SIG-M5 treated with dmso at 0.1 percent for 504 hours (cell line): ENCODE measurements around the gene MISFA.
"Not testable (repeated sequence)": the region's sequence is repeated elsewhere in the genome, so short reads cannot be mapped to it uniquely, and the experiment has no call there.

ENCODE experiments used
- DNase-seq: peaks from one replicate; lab custom pipeline; 2025; ENCODE audit not compliant: unreplicated experiment; lab: John Stamatoyannopoulos, UW

Gene MISFA

DNA sequence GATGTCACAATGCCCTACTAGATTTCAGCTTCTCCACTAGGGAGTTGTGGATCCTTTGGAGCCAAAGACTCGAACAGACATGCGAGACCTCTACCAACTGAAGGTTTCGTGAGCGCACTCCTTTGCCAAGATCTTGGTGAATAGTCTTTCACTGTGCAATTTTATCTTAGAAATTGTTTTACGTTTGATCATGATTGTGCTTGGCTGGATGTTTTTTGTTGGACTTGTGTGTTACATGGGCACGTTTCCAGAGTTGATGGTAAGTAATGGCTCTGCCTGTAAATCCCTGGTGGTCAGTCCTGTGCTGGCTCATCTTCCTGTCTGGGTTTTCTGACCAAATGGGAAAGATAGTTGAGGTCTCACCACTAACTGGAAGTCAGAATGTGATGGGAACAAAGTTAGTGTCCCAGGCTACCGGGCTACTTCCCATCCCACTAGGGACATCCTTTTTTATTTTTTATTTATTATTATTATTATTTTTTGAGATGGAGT, at the start of gene MISFA:
Gene MISFA (plus strand): TSS at position 51 of the 492 bp plus-strand sequence. CDS start 140 bp downstream, at position 191.
- no peak for DNase-seq

DNA sequence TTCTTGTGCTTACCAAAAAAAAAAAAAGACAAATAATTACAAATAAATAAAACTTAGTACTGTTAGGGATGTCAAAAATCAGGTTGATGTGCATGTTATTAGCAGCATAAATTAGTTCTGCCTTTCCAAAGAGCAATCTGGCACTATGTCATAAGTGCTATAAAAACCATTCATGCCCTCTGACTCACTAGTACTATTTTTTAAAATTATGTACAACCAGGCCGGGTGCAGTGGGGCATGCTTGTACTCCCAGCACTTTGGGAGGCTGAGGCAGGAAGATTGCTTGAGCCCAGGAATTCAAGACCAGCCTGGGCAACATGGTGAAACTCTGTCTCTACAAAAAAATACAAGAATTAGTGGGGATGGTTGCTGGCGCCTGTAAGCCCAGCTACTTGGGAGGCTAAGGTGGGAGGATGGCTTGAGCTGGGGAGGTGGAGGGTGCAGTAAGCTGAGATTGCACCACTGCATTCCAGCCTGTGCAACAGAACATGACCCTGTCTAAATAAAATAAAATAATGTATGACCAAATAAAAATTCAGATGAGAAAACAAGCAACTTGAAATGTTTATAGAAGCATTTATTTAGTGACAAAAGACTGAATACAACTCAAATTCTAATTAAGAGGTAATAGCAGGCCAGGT, 36.4 kb upstream of the MISFA start:
- DNase-seq: no peak

DNA sequence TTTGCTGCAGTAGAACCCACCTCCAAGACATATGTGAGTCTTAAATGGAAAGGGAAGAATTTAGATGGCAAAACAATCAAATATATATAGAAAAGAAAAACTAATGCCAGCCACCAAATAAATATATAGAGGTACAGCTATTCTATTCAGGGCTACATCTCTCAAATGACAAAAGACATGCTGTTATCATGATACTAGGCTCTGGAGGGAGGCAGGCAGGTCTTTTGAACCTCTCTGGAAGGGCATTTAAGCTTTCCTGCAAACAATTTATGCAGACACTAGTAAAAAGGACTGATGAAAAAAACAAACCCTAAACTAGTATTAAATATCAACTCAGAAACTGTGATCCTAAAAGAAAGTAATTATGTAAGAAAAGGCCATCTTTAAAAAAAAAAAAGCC, 35.4 kb upstream of the MISFA start:
- DNase-seq: no peak

DNA sequence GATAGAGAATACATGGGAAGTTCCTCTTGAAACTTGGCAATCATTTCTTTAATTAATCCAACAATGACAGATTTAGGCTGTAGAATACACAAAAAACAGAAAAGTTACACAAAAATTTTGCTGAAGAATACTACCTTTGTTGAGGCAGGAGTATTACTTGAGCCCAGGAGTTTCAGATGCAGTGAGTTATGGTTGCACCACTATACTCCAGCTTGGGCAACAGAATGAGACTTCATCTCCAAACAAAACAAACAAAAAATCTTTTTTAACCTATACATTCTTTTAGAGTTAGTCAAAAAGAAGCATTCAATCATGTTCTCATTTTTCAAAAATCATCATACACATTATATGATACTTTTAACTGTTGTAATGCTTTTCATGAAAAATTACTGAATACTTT, 33.2 kb upstream of the MISFA start:
- DNase-seq: no peak

DNA sequence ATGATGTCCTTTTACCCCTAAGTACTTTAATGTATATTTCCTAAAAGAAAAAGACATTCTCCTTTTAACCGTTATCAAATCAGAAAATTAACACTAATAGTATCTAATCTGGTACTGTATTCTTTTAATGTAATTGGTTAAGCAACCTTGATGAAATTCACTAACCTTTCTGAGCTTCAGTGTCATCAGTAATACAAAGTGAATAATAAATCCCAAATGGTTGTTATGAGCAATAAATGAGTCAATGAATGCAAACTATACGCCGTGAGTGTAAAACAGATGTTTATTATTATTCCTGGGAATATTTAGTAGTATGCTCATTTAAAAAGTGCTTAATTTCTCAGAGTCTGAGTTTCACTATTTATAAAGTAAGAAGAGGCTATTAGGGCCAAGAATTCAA, 32.5 kb upstream of the MISFA start:
- no peak for DNase-seq

DNA sequence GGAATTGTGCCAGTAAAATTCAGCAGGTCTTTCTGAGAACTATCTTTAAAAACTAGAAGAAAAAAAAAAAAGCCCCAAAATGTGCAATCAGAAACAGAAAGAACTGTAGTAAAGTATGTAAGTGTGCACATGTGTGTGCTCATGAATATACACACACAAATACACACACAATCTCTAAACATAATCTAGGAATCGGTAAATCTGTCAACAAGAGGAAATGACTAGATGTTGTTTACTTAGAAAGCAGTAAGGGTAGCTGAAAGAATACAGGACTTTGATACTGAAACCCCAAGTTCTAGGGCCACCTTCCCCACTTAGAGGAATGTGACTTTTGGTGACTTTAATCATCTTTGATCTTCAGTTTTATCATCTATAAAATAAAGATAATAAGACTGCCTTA, 24.2 kb upstream of the MISFA start:
- no peak for DNase-seq

DNA sequence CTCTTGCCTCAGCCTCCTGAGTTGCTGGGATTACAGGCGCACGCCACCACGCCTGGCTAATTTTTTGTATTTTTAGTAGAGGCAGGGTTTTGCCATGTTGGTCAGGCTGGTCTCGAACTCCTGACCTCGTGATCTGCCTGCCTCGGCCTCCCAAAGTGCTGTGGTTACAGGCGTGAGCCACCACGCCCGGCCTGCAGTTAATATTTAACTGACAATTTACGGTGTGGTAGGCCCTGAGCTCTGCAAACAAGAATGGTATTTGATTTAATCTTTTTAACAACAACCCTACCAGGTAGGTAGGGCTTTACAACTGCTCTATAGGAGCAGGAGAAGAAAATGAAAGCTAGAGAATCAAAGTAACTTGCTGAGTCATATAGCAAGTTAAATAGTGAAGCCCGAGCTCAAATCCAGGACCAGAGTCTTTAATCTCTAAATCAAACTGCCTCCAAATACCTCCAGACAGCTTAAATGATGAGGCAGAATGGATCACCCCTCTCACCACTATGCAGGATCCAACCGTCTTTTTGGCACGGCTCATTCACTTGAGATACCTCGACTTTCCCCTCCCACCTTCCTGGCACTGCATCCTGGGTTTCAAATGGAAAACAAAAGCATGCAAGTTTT, 20.5 kb upstream of the MISFA start:
- DNase-seq: peak; percentile 17

DNA sequence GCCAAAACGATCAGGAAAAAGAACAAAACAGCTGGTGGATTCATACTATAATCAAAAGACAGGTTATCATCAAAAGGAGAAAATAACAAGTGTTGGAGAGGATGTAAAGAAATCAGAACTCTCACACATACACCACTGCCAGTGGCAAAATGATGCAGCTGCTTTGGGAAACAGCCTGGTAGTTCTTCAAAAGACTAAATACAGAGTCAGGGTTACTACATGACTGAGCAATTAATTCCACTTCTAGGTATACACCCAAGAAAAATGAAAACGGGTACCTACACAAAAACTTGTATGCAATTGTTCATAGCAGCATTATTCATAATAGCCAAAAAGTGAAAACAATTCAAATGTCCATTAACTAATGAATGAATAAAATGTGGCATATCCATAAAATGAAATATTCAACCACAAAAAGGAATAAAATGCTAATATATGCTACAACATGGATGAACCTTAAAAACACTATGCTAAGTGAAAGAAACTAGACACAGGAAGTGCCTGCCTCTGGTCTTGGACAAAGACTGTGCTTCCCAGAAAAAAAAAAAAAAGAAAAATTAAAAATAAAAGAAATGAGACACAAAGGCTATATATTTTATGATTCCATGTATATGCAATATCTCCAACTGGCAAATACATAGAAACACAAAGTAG, 19.3 kb upstream of the MISFA start:
- no peak for DNase-seq

DNA sequence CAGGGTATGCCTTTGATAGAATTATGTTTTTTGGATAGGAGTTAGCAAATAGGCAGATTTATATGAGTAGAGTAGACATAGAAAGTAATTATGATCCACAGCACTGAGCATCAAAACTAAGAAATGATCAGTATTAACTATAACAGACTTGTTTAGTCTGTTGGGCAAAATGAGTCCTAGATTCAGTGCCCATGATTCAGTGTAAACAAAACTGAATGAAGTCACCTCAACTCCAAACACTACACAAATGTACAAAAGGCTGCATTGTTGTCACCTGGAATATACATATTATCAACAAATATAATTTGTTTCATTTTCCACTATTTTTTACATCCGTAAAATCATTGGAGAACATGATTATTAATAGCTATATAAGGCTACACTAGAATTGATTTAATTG, 17.8 kb upstream of the MISFA start:
- DNase-seq: no peak

DNA sequence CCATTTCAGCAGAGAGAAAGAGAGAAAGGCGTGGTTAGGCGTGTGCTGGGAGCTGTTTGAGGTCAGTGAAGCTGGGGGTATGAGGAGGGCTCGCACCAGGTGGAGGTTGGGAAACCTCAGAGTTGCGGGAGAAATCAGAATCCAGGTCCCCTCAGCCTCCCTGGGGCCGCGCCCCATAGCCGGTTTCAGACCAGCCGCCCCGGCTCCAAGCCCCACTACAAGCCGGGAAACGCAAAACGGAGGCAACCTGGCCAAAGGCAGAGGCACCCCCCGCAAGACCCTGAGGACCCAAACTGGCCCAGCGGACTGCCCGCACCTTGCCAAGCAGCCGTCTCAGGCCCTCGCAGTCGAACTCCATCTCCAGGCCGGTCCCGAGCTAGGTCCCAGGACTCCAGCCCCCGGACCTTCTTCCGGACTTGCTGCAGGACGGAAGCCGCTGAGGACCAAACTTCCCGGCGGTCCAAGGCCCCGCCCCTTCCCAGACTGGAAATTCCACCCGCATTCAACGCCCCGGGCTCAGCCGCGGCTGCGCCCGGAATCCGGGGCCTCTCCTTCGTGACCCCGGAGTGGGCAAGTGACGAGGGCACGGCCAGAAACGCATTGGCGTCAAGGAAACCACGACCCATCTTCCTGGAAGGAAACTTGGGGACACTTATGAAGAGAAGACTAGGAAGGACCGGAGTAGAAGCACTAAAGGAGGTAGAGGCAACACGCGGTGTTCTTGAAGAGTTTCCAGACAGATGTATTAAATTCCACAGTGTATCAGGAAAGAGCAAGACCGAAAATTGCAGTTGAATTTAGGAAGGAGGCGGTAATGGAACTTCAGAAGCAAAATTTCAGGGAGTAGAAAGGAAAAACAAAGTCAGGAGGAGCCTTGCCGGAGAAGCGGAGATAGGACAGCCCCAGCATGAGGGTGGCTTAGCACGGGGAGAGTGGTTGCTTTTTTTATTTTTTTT, 11.0 kb upstream of the MISFA start, which contains the start of gene UEVLD:
Gene UEVLD (minus strand): TSS at position 438 of the 956 bp plus-strand sequence. CDS start 80 bp downstream, at position 358.
- peak; percentile 74 for DNase-seq

DNA sequence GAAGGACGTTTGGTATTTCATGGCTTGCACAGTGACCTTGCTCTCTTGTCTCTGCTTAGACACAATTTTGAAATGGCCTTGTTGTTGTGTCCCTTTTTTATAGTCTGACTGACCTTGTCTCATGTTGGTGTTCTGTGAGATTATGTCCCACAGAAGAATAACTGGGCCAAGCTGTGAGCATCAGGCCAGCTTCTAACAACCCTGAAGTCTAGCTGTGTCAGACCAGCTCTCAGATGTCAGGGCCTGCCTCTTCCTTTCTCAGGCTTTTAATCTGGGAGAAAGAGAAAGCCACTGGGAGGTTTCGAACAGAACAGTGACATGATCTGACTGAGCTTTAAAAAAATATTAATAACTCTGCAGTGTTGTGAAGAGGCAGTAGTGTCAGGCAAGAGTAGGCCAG, 9.0 kb upstream of the MISFA start:
- no peak for DNase-seq

DNA sequence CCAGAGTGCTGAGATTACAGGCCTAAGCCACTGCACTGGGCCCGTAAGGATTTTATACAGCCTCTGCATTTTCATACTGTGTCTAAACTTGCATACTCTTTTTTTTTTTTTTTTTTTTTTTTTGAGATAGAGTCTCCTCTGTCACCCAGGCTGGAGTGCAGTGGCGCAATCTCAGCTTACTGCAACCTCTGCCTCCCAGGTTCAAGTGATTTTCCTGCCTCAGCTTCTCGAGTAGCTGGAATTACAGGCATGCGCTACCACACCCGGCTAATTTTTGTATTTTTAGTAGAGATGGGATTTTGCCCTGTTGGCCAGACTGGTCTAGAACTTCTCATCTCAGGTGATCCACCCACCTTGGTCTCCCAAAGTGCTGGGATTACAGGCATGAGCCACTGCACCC, 5.5 kb upstream of the MISFA start:
- not testable (repeated sequence) for DNase-seq

DNA sequence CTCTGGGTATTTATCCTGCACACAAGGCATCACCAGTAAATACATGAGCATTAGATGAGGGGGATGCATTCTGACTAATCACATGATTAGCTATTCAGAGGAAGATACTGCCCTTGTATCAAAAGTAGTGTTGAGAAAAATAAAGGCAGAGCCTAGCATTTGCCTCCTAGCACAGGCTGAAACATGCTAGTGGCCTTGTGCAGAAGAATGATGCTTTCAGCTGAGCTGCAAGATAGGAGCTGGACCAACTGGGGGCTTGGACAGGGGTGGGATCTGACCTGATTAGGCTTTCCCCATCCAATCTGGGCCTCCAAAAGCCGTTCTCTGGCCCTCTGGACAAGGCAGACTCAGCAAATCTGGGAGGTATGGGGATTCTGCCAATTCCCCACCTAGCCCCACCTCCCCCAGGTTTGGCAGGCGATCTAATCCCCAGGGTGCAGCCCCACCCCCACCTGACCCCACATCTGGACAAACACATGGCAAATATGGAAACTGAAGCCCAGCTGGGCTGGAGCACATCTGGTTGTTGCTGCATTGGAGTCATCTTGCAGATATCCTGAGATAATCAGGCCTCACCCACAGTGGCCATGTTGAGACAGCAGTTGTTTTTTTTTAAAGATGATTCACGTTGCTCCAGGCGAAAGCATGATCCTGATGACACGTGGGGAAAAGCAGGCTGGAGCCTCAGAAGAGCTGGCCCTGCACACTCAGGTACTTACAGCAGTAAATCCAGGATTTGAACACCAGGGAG, 4.4 kb upstream of the MISFA start:
- DNase-seq: no peak

DNA sequence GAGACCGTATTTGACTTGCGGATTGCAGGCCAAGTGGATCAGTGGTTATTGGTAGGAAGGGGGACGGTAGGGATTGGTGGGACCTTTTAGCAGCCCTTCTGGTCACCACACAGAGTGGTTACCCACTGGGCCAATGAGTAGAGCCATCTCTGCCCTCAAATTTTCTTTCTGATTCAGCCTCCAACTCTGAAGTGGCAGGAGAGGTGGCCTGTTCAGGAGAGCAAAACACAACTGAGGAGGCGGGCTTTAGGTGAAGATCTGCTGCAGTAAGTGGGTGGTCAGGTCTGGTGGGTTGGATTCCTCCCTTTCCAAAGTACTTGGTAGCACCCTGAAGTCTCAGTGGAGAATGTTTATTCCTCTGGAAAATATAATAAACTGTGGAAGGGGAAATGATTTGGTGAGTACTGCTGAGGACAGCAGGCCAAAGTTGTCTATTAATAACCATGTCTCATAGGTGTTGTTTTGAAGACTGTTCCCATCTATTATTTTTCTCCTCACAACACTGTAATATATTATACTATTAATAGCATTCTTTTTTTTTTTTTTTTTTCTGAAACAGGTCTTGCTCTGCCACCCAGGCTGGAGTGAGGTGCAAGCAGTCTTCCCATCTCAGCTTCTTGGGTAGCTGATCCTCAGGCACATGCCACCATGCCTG, 1.5 kb downstream of the MISFA start:
- DNase-seq: no peak

DNA sequence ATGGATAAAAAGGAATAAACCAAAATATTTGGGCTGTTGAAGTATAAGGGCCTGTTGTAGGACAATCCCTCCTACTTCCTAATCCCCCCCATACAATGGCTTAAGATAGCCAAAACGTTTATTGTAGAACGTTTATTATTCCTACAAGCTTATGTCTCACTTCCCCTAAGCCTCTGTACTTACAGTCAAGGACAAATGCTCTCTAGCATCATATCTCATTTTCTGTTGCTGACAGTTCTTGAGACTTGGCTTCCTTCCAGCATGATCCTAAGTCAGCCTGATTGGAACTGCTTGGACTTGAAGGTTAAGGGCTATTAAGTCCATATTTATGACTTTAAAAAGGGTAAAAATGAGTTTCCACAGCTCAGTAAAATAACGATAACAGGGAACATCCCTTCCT, 8.8 kb downstream of the MISFA start:
- no peak for DNase-seq

DNA sequence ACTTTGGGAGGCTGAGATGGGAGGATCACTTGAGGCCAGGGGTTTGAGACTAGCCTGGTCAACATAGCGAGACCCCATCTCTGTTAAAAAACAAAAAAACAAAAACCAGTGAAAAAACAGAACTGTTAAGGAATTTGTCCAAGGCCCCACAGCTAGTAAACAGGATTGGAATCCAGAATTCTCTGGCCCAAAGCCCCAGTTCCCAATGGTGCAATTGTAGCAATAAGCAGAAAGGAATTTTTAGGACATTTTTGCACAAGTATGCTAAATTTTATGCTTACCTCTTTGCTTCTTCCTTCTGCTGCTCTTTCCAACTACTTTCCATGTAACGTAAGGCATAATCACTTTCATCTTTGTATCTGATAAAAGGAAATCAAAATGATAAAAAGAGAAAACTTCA, 11.6 kb downstream of the MISFA start:
- DNase-seq: no peak

DNA sequence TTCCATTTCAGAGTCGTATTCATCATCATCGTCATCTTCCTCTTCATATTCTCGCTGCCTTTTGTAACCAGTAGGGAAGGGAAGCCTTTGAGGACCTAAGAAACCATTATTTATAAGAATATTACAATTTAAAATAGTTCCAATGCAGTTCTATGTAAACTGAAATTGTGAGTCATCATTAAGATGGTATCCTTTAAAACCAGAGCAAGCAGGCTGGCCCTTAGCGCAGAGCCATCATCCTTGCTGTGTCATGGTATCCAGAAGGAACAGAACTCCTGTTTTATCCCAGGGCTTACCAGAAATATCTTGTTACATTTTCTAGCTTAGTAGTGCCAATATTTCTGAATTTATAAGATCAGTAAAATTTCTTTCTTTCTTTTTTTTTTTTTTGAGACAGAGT, 12.8 kb downstream of the MISFA start:
- no peak for DNase-seq

DNA sequence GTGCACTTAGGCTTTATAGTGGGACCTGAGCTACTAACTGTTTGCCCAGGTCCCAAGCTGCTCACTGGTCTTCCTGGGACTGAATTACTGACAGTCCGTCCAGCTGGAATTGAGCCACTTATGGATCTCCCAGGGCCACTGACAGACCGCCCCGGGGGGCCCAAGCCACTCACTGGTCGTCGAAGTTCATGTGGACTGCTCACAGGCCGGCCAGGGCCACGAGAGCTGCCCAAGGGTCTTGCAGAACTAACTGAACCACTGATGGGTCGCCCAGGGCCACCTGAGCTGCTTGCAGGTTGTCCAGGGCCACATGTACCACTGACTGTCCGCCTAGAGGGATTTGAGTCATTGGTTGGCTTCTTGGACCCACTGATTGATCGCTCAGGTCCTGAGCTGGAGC, 15.1 kb downstream of the MISFA start:
- no peak for DNase-seq

DNA sequence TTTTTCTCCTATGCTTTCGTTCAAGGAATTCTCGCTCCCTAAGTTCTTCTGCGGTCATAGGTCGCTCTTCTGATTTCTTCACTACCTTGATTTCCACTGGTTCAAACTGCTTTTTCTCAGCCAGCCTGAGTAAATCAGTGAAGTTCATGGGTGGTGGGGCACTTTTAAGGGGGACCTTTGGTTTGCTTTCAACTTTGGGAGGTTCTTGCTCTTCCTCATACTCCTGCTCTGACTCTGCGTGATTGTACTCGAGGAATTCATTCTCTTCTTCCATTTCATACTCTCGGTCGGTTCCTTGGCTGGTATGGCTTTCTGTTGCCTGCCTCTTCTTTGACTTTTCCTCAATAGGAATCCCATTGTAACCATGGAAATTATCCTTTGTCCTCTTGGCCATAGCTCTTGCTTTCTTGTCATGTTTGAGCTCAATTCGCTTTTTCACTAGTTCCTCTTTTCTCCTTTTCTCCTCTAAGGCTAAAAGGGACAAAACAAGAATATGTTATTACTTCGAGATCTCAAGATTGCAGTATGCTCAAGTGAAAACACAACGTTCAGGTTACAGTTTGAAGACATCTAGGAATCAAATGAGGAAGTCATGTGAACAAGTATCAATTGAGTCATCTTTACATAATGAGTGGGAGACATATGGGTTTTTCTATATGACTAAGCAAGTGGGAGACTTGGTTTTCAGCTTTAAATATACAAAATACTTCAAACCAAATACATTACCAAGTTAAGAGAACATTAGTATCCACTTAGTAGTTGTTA, 16.2 kb downstream of the MISFA start:
- peak; percentile 86 for DNase-seq
